GM21447 (cell line): Measurements from ENCODE around the gene HOXA4.

Experiments used
- ATAC-seq: cut with Tn5 transposase; IDR thresholded peaks from one replicate; pipeline ENCODE4 v1.9.1; 2021; ENCODE audit not compliant: unreplicated experiment

HOXA4 gene

GRCh38 chr7:27130540-27131389 is at the start of gene HOXA4:
HOXA4 (minus strand) TSS chr7:27130757; CDS start chr7:27130733, 24 bp downstream.
- ATAC-seq: no peak

- ATAC-seq: no peak
These were observed 49.2 kb upstream of the HOXA4 start for GRCh38 chr7:27179503-27180430.

- no peak for ATAC-seq
These were observed 48.5 kb upstream of the HOXA4 start for GRCh38 chr7:27179030-27179429.

- no peak for ATAC-seq
These were observed 47.8 kb upstream of the HOXA4 start for GRCh38 chr7:27178366-27178765.

GRCh38 chr7:27177795-27178320 is 47.3 kb upstream of the HOXA4 start:
- no peak for ATAC-seq

GRCh38 chr7:27176962-27177794 is 46.6 kb upstream of the HOXA4 start:
- no peak for ATAC-seq

- ATAC-seq: no peak
These were observed 45.9 kb upstream of the HOXA4 start for GRCh38 chr7:27176524-27176845.

- ATAC-seq: no peak
These were observed 45.3 kb upstream of the HOXA4 start for GRCh38 chr7:27175626-27176523.

GRCh38 chr7:27174874-27175625 is 44.5 kb upstream of the HOXA4 start:
- no peak for ATAC-seq

- ATAC-seq: no peak
These were observed 43.7 kb upstream of the HOXA4 start, which contains the start of gene HOXA10 for GRCh38 chr7:27173956-27174873. HOXA10 (minus strand) TSS chr7:27174320; CDS start chr7:27174306, 14 bp downstream.

- ATAC-seq: no peak
These were observed 43.0 kb upstream of the HOXA4 start for GRCh38 chr7:27173511-27173955.

GRCh38 chr7:27172823-27173510 is 42.4 kb upstream of the HOXA4 start:
- no peak for ATAC-seq

- no peak for ATAC-seq
These were observed 41.8 kb upstream of the HOXA4 start for GRCh38 chr7:27172315-27172774.

- ATAC-seq: no peak
These were observed 41.2 kb upstream of the HOXA4 start for GRCh38 chr7:27171637-27172314.

GRCh38 chr7:27171325-27171636 is 40.7 kb upstream of the HOXA4 start:
- ATAC-seq: no peak

- no peak for ATAC-seq
These were observed 40.1 kb upstream of the HOXA4 start for GRCh38 chr7:27170426-27171324.
